Stimulated activated CD8-positive, alpha-beta memory T cell treated with anti-CD3 and anti-CD28 coated beads, Interleukin-2, amount 100 ng/mL, for 1 hour (primary cell): ENCODE results near the gene PTGES3L.
"Not testable (repeated sequence)": the region's sequence is repeated elsewhere in the genome, so short reads cannot be mapped to it uniquely, and the experiment has no call there.

Experiments used
- DNase-seq, 2 donors: peaks; one replicate each; pipeline ENCODE4 v3.0.0-alpha.2; 2020; ENCODE audit warnings: low read depth in 2 of 2

PTGES3L gene

DNA sequence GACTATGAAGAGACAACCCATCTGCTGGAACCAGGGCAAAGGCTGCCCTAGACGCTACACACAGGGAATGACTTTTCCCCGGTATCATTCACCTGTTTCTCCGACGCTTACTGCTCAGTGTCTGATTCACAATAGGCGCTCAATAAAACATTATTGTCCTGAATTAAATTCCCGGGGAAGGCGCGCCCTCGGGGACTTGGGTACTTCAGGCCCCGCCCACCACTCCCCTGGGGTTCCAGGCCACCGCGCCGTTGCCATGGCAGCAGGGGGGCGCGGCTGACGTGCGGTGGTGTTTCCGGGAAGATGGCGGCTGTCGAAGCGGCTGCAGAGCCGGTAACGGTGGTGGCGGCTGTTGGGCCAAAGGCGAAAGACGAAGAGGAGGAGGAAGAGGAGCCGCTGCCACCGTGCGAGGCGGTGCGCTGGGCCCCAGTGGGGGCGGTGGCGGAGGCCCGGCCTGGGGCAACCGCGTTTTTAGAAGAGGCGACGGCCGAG, 440 bp upstream of the PTGES3L start, which contains the start of gene RUNDC1:
TSS of gene RUNDC1 (plus strand) at position 292 of the 492 bp plus-strand sequence. CDS start at position 304, 12 bp downstream.
- peak; percentile 86 to 87 for DNase-seq

GRCh38 chr17:42975701-42976100, 4.2 kb downstream of the PTGES3L start:
- DNase-seq, result not testable (repeated sequence)

- DNase-seq, result no peak
Observed at GRCh38 chr17:42975265-42975664, 4.6 kb downstream of the PTGES3L start.

DNA sequence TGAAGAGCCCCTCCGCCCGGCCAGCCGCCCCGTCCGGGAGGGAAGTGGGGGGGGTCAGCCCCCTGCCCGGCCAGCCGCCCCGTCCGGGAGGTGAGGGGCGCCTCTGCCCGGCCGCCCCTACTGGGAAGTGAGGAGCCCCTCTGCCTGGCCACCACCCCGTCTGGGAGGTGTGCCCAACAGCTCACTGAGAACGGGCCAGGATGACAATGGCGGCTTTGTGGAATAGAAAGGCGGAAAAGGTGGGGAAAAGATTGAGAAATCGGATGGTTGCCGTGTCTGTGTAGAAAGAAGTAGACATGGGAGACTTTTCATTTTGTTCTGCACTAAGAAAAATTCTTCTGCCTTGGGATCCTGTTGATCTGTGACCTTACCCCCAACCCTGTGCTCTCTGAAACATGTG, 6.6 kb downstream of the PTGES3L start:
- DNase-seq, result not testable (repeated sequence)

- no peak for DNase-seq
Observed at GRCh38 chr17:42971589-42971988, 8.3 kb downstream of the PTGES3L start.

DNA sequence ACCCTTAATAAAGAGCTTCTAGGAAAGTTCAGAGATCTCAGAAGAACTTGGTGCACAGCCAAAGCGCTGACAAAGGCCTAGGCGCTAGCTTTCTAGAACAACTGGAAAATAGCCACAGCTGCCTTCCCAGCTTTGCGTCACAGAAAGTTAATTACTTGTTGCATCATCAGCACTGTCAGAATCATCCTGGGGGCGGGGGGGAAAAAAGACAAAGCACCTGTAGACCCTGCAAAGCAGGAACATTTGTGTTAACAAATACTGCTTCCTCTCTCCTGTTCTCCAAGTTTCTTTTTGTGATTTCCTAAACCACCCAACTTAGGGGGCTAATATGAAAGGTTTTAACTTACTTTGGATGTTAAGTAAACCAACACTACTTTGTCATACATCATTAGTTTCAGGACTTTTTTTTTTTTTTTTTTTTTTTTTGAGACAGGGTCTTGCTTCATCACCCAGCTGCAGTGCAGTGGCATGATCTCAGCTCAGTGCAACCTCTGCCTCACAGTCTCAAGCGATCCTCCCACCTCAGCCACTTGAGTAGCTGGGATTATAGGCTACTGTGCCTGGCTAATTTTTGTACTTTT, 10.8 kb downstream of the PTGES3L start:
- no peak for DNase-seq

DNA sequence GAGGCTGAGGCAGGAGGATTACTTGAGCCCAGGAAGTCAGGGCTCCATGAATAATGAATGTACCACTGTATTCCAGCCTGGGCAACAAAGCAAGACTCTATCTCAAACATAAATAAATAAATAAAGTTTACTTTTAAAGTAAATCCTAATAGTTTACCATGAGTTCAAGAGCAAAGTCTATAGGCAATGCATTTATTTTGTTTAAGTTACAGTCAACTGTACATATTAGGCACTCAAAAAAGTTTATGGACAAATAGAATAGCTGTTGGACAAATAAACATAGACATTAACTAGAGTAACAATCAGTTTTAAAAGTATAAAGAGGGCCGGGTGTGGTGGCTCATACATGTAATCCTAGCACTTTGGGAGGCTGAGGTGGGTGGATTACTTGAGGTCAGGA, 12.0 kb downstream of the PTGES3L start:
- DNase-seq, result no peak

- DNase-seq, result peak; percentile 67 to 77
Observed at GRCh38 chr17:42964161-42964932, 15.5 kb downstream of the PTGES3L start, which contains the start of gene AARSD1. AARSD1 (minus strand) TSS chr17:42964454; CDS start chr17:42964440, 14 bp downstream.

DNA sequence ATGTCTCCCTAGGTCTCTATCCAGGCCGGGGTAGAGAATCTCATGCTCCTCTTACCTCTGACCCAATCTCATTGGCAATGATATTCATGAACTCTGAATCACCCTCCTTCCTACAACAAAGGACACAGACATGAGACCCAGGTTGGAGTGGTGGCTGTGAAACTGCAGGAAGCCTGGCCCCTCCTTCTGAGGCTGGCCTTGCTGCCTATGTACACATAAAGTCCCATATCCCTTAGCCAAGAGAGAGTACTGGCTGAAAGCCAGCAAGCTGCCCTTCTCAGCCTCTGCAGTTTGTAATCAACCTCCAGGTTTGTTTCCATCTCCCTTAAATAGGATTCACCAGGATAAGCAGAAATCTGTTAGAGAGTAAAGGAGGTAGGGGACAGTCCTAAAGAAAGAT, 26.2 kb downstream of the PTGES3L start:
- no peak for DNase-seq

- DNase-seq, result no peak
Observed at GRCh38 chr17:42950044-42950783, 29.7 kb downstream of the PTGES3L start.

- no peak for DNase-seq
Observed at GRCh38 chr17:42946812-42947211, 33.1 kb downstream of the PTGES3L start.

GRCh38 chr17:42944211-42944610, 35.7 kb downstream of the PTGES3L start:
- DNase-seq, result no peak

- no peak for DNase-seq
Observed at GRCh38 chr17:42937712-42938596, 41.9 kb downstream of the PTGES3L start.

DNA sequence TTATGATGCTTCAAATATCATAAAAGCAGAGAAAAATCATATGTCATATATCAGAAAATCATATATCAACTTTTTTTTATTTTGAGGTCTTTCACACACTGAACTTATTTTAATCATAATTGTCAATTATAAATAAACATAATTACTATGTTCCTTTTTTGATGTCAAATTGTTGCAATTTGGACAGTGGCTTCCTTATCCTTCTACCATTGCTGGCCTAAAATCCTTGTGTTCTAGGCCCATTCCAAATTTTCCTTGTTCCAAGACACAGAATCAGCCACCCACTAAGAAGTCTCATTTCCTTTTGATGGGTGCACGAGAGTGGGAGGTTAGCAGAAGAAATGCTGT, 50.4 kb downstream of the PTGES3L start:
- no peak for DNase-seq

GRCh38 chr17:42928714-42929496, 51.0 kb downstream of the PTGES3L start:
- no peak for DNase-seq

DNA sequence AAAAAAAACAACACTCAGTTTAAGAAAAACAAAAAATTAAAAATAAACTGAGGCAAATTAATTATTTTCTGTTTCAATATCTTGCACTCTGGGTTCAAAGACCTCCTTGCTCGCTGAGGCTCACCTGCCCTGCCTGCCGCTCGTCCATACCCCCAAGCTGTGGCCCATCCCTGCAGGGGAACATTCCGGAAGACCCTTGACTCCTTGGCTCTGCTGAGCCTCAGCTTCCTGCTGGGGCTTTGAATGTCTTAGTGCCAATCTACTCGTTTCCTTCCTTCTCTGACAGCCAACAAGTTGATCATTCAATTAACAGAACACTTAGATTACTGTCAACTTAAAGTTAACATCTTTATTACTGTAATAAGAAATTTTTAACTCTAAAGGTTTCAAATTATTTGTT, 55.0 kb downstream of the PTGES3L start:
- DNase-seq, result no peak

DNA sequence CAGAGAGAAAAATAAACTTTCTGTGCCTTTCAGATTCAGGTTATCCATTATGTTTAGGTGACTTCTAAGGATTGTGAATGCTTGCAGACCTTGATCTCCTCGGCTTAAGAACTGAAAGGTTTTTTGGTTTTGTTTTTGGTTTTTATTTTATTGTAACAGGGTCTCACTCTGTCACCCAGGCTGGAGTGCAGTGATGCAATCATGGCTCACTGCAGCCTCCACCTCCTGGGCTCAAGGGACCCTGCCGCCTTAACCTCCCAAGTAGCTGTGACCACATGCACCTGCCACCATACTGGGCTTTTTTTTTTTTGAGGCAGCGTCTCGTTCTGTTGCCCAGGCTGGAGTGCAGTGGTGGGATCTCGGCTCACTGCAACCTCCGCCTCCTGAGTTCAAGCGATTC, 56.4 kb downstream of the PTGES3L start:
- not testable (repeated sequence) for DNase-seq

DNA sequence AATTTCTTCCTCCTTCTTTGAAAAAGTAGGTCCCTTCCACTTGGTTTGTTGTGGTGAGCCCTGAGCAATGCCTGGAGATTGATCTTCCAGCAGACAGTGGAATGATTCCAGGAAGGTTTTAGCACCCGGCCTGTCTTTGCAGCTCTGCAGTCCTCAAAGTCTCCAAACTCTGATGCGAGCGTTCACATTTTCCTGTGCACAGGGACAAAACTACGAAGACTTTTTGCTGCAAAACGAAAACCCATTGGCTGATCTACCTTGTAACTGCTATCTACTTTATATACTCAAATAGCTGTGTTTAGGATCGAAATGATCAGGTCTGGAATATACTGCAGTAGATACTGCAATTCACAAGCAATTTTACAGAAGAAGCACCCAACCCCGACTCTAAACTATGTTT, 57.6 kb downstream of the PTGES3L start:
- DNase-seq, result no peak

GRCh38 chr17:42920922-42921321, 59.0 kb downstream of the PTGES3L start:
- DNase-seq, result no peak

DNA sequence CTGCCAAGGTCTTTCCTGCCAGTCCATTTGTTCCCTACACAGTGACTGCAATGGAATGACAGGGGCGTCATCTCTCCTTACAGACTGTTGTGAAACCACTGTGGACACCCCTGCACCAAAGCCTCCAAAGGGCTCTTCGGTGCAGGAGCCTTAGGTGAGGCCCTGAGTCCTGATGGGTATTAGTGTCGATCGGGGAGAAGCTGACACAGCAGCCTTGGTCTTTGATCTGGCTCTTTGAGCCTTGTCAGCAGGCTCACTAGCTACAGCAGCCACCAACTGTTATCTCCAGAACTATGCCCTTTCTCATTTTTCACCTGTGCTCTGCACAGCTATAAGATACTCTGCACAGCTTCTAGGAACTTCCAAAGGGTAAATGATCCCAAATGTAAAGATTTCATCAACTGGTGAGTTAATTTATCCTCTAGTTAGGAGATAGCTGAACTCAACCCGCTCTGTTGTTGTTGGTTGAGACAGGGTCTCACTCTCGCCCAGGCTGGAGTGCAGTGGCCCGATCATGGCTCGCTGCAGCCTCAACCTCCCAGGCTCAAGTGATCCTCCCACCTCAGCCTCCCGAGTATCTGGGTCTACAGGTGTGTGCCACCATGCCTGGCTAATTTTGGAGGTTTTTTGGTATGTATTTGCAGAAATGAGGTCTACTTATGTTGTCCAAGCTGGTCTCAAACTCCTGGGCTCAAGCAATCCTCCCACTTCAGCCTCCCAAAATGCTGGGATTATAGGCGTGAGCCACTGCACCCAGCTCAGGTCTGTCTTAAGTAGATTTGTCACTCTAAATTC, 59.6 kb downstream of the PTGES3L start:
- no peak for DNase-seq
